IPS-20b (cell line): ENCODE data around the gene FEV.

ENCODE experiments used
- H3K27ac ChIP-seq: one replicate; pipeline ENCODE4 v1.5.1; 2013; ENCODE audit warnings: low read length
- H3K27me3 ChIP-seq: 2 replicates; pipeline ENCODE4 v1.6.1; 2013; ENCODE audit warnings: mild to moderate bottlenecking, low read length, inconsistent platforms; ENCODE audit not compliant: insufficient read depth
- H3K36me3 ChIP-seq: 2 replicates; pipeline ENCODE4 v1.6.1; 2013; ENCODE audit warnings: low read depth, mild to moderate bottlenecking, inconsistent platforms, low read length, moderate library complexity; ENCODE audit not compliant: insufficient read depth
- H3K4me1 ChIP-seq: 2 replicates; pipeline ENCODE4 v1.6.1; 2013; ENCODE audit warnings: mild to moderate bottlenecking, control low read depth, inconsistent platforms, low read length, moderate library complexity; ENCODE audit not compliant: insufficient read depth
- H3K4me3 ChIP-seq: 2 replicates; pipeline ENCODE4 v1.5.1; 2013; ENCODE audit warnings: mild to moderate bottlenecking, low read length, inconsistent platforms
- H3K9ac ChIP-seq: 2 replicates; pipeline ENCODE4 v1.6.1; 2013; ENCODE audit warnings: low read depth, mild to moderate bottlenecking, inconsistent platforms, low read length, moderate library complexity
- H3K9me3 ChIP-seq: 2 replicates; pipeline ENCODE4 v1.6.1; 2013; ENCODE audit warnings: mild to moderate bottlenecking, low read depth, low read length, inconsistent platforms; ENCODE audit not compliant: insufficient read depth

FEV gene

DNA sequence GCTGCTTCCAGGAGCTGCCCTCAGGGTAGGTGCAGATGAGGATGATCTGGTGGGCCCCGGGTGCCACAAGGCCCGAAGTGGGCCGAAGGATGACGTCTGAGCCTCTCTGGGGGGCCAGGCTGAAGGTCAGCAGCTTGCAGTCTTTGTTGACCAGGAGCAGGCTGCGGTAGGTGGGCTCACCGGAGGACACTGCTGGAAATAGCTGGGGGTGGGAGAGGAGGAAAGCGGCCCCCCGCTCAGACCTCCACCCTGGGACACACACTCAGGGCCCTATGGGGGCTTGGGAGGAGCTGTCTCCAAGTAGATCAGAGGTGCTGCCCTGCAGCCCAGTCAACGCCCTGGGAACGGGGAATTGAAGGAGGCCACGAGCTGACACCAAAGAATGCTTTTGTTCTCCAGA is 39.1 kb upstream of the FEV start:
- Histone ChIP-seq H3K4me1 (no peaks in the 10 kb centered on the region), H3K9me3 (no peaks in the 10 kb centered on the region), H3K27me3 (no peaks in the 10 kb centered on the region; the same call in 1 of the 2 replicates), H3K27ac (no peak overlapping the region), H3K36me3 (no peaks in the 10 kb centered on the region), H3K9ac (no peak overlapping the region), H3K4me3 (no peak overlapping the region)

DNA sequence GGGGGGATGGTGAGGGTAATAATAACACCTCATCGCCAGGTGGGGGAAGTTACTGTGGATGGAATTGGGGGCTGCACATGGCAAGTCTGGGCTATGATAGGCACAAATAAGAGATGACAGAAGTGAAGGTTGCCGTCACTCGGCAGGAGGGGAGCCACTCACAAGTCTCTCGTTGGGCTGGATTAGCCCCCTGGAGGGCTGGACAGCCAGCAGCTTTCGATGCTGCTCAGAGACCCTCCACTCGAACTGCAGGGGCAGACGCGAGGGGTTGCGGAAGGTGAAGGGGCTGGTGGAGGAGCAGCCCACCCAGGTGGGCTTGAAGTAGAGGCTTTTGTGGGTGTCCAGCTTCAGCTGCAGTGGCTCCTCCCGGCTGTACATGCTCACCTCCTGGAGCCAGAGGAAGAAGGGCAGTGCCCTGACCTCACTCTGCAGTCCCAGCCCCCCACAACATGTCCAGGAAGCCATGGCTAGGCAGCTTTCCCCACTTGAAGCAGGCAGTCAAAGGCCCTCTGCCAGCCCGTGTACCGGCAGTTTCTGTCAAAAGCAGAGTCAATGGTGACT is 38.1 kb upstream of the FEV start:
- H3K9me3 ChIP-seq: no peaks in the 10 kb centered on the region
- H3K27ac ChIP-seq: no peak overlapping the region
- H3K36me3 ChIP-seq: no peaks in the 10 kb centered on the region
- H3K4me1 ChIP-seq: no peaks in the 10 kb centered on the region
- no peaks in the 10 kb centered on the region; the same call in 1 of the 2 replicates for H3K27me3 ChIP-seq
- no peak overlapping the region for H3K4me3 ChIP-seq
- H3K9ac ChIP-seq: no peak overlapping the region

DNA sequence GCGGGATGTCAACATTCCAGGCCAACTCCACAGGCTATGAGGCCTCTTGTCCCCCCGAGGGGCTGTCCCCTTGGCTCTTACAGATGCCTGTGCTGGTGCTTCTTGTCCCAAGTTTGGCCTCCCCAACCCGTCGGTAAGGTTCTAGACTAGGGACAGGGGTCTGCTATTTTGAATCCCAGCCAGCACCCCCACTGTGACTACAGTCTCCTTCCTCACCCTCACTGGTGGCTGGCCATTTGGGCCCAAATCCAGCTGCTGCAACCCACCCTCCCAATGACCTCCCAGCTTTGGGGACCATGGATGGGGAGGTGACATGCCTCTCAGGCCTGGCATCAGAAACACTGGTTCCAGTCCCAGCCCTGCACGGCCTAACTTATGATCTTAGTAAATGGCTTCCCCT is 37.6 kb upstream of the FEV start:
- no peak overlapping the region for H3K4me3 ChIP-seq
- H3K9ac ChIP-seq: no peak overlapping the region
- no peak overlapping the region for H3K27ac ChIP-seq
- H3K4me1 ChIP-seq: no peaks in the 10 kb centered on the region
- H3K9me3 ChIP-seq: no peaks in the 10 kb centered on the region
- no peaks in the 10 kb centered on the region; the same call in 1 of the 2 replicates for H3K27me3 ChIP-seq
- no peaks in the 10 kb centered on the region for H3K36me3 ChIP-seq

DNA sequence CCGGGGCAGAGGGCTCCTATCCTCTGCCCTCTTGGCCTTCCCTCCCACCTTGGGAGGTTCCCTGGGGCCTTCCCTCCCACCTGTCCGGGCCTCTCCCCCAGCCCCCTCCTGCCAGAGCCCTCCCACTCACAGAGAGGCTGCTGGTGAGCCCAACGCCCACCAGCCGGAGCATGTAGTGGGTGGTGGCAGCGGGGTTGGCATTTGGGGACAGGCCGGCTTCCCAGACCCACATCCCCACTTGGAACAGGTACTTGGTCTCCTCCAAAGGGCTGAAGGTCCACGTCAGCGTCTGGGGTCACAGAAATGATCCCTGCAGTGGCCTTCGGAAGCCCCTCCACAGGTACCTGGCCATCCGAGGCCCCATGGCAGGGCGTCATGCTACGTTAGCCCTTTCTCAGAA is 37.1 kb upstream of the FEV start:
- no peaks in the 10 kb centered on the region; the same call in 1 of the 2 replicates for H3K27me3 ChIP-seq
- H3K4me1 ChIP-seq: no peaks in the 10 kb centered on the region
- no peak overlapping the region for H3K9ac ChIP-seq
- H3K4me3 ChIP-seq: no peak overlapping the region
- H3K36me3 ChIP-seq: no peaks in the 10 kb centered on the region
- H3K27ac ChIP-seq: no peak overlapping the region
- no peaks in the 10 kb centered on the region for H3K9me3 ChIP-seq

DNA sequence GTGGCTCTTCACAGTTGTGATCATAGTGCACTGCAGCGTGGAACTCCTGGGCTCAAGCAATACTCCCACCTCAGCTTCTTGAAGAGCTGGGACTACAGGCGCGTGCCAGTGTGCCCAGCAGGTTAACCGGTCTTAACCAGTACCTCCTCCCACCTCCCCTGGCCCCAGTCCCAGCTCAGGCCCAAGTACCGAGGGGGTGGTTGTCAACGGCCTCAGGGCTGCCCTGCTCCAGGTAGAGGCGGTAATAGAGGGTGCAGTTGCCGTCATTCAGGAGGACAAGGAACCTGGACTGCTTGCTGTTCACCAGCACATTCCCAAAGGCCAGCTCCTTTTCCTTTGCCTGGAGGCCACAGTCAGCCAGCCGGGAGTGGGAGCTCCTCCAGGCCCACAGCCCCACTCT is 36.6 kb upstream of the FEV start:
- H3K4me1 ChIP-seq: no peaks in the 10 kb centered on the region
- no peak overlapping the region for H3K4me3 ChIP-seq
- H3K27ac ChIP-seq: no peak overlapping the region
- no peak overlapping the region for H3K9ac ChIP-seq
- no peaks in the 10 kb centered on the region for H3K36me3 ChIP-seq
- H3K9me3 ChIP-seq: no peaks in the 10 kb centered on the region
- H3K27me3 ChIP-seq: no peaks in the 10 kb centered on the region; the same call in 1 of the 2 replicates

DNA sequence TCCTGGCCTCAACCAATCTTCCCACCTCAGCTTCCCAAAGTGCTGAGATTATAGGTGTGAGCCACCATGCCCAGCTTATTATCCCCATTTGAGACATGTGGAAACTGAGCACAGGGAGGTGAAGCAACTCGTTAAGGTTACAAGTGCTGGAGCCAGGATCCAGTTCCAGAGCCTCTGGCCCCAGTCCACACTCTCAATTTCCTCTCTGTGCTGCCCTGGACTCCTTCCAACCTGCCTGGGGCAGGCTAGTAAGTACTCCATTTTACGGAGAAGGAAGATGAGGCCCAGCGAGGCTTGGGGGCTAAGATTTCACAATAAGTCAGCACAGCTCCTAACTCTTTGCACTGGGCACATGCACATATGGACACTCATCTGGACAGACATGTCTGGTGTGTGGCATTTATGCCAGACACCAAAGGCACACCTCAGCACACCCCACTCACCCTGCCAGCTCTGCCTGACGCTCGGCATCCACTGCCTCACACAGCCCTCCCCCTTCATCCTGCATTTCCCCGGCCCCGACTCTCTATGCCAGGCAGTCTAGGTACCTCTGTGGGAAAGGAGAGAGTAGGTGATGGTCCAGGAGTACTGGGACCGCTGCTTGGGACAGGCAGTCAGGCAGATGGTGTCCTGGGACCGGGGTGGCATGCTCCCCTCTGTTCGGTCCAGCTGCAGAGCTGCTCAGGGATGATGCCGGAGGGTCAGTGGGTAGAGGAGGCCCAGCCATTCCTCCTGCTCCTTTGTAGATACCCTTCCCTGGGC is 35.8 kb upstream of the FEV start:
- H3K27me3 ChIP-seq: no peaks in the 10 kb centered on the region; the same call in 1 of the 2 replicates
- no peak overlapping the region for H3K27ac ChIP-seq
- H3K9ac ChIP-seq: no peak overlapping the region
- H3K4me1 ChIP-seq: no peaks in the 10 kb centered on the region
- H3K36me3 ChIP-seq: no peaks in the 10 kb centered on the region
- no peaks in the 10 kb centered on the region for H3K9me3 ChIP-seq
- no peak overlapping the region for H3K4me3 ChIP-seq

DNA sequence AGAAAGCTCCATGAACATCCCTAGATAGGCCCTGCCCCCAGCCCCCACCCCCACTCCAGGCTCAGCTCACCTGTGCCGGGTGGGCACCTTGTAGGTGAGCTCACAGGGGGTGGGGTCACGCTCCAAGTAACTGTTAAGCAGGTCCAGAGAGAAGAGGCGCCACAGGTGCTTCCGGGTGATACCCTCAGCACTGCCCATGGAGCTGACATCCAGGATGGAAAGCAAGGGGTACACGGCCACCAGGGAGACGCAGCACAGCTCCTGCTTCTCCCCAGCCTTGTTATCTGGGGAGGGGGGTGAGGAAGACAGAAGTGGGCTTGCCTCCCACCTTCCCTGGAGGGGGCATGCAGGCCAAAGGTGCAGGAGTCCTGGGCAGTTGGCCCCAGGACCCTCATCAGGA is 34.5 kb upstream of the FEV start:
- Histone ChIP-seq H3K36me3 (no peaks in the 10 kb centered on the region), H3K27me3 (peaks cover 10% of the 10 kb centered on the region; the same call in 1 of the 2 replicates), H3K4me3 (no peak overlapping the region), H3K4me1 (no peaks in the 10 kb centered on the region), H3K27ac (no peak overlapping the region), H3K9ac (no peak overlapping the region), H3K9me3 (no peaks in the 10 kb centered on the region)

DNA sequence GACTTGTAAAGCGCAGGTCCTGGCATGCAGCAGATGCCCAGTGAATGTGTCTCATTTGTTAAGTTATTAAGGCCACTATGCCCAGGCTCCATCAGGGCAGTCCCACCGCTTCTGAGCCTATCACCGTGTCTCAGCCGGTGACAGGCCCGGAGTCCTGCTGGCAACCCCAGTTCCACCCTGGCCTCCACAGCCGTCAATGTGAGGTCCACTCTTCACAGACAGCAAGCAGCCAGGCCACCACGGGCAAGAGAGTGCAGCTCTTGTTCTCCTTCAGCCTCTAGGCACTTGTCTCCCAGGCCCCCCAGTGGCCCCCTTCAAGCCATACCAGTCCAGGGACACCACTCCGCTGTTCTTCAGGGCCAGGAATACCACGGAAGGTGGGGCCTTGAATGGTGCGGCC is 33.7 kb upstream of the FEV start:
- Histone ChIP-seq H3K4me1 (no peaks in the 10 kb centered on the region), H3K4me3 (no peak overlapping the region), H3K27ac (no peak overlapping the region), H3K27me3 (peaks cover 18% of the 10 kb centered on the region; the same call in 1 of the 2 replicates), H3K9ac (no peak overlapping the region), H3K36me3 (no peaks in the 10 kb centered on the region), H3K9me3 (no peaks in the 10 kb centered on the region)

DNA sequence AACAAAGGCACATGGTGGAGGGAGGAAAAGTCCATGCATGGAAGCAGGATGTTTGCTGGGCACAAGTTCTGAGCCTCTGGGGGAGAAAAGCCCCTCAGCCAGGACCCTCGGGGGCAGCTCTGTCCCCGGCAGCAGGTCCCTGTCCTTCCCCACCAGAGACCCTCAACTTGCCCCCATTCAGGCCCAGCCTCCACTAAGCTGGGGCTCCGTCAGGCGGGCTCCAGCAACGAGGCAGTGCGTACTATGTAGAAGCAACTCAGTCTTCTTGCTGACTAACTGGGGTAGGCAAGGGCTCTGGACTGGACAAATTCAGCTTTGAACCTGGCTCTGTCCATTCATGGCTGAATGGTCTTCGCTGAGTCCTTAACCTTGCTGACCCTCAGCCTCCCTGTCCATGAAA is 33.3 kb upstream of the FEV start:
- H3K27me3 ChIP-seq: peaks cover 22% of the 10 kb centered on the region; the same call in 1 of the 2 replicates
- no peak overlapping the region for H3K27ac ChIP-seq
- H3K9me3 ChIP-seq: no peaks in the 10 kb centered on the region
- H3K9ac ChIP-seq: no peak overlapping the region
- H3K4me3 ChIP-seq: no peak overlapping the region
- no peaks in the 10 kb centered on the region for H3K36me3 ChIP-seq
- H3K4me1 ChIP-seq: no peaks in the 10 kb centered on the region

DNA sequence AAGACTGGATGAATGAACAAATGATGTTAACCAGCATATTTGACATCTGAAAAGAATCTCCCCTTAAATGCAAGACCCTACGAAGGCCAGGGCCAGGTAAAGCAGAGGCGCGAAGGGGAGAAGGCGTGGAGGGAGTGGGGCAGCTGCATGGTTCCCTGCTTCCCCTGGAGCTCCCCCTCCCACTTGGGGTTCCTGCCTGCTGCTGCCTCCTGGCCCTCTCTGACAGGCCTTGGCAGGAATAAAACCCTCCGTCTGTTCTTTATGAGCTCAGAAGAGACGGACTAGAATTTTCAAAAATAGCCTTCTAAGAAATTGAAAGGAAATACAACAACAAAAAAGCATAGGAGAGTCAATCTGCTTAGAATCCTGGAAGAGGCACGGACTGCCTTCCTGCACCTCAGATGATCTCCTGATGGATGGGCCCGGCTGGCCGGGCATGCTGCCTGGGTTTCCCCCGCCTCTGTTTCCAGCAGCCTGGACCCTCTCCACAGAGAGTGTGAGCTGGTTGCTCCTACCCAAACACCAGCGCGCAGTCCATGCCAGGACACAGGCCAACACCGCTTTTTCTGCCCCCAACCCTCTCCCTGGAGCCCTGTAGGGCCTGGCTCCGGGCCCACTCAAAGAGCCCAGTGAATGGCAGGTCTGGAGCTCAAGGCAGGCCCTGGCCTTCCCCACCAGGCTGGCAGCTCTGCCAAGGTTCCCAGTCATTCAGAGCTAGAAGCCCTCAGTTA is 32.4 kb upstream of the FEV start:
- H3K9ac ChIP-seq: no peak overlapping the region
- no peak overlapping the region for H3K27ac ChIP-seq
- no peaks in the 10 kb centered on the region for H3K9me3 ChIP-seq
- no peaks in the 10 kb centered on the region for H3K36me3 ChIP-seq
- no peaks in the 10 kb centered on the region for H3K4me1 ChIP-seq
- no peak overlapping the region for H3K4me3 ChIP-seq
- H3K27me3 ChIP-seq: peaks cover 27% of the 10 kb centered on the region; the same call in 1 of the 2 replicates

DNA sequence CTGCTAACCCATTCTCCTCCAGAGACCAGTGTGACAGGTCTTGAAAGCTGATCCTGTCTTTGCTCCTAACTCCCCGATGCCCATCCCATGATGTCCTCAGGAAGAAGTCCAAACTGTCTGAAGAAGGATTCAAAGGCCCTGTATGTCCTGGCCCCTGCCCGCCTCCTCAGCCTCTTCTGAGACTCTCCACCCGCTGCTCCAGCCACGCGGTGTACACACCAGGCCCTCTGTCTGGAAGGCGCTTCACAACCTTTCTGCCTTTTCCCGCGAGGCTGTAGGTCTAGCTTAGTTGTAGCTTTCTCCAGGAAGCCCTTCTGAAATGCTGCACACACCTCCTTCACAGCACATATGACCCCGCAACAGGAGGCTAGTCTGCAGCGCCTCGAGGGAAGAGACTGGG is 31.7 kb upstream of the FEV start:
- no peak overlapping the region for H3K27ac ChIP-seq
- no peaks in the 10 kb centered on the region for H3K36me3 ChIP-seq
- H3K9ac ChIP-seq: no peak overlapping the region
- peaks cover 28% of the 10 kb centered on the region; the same call in 1 of the 2 replicates for H3K27me3 ChIP-seq
- H3K9me3 ChIP-seq: no peaks in the 10 kb centered on the region
- no peak overlapping the region for H3K4me3 ChIP-seq
- no peaks in the 10 kb centered on the region for H3K4me1 ChIP-seq

DNA sequence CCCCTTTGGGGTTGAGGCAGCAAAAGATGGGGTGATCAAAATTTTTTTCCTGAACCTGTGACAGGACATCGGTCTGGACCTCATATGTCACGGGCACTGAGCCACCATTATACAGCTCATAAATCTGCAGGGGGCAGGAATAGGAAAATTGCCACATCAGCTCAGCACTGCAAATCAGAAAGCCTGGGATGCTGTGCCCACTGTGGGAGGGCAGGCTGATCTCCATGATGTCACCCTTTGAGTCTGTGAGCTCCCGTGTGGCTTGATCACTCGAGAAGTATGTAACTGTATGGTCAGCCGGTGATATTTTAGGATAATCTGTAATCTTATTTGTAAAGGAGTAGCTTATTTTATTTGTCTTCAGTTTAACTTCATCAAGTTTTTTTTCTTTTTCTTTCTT is 25.9 kb upstream of the FEV start:
- Histone ChIP-seq H3K4me3 (no peak overlapping the region), H3K27me3 (peaks cover 60% of the 10 kb centered on the region)

More for the DNA sequence above, 25.9 kb upstream of the FEV start:
- Histone ChIP-seq H3K9ac (no peak overlapping the region), H3K36me3 (no peaks in the 10 kb centered on the region), H3K9me3 (no peaks in the 10 kb centered on the region), H3K4me1 (no peaks in the 10 kb centered on the region), H3K27ac (no peak overlapping the region)
